HG02884 (cell line): ENCODE measurements around the gene NTN4.
"Not testable (repeated sequence)": the region's sequence is repeated elsewhere in the genome, so short reads cannot be mapped to it uniquely, and the experiment has no call there.

ENCODE experiments used
- ATAC-seq: cut with Tn5 transposase; IDR thresholded peaks from one replicate; pipeline ENCODE4 v1.9.1; 2021; ENCODE audit warnings: mild to moderate bottlenecking, moderate library complexity; ENCODE audit not compliant: unreplicated experiment

The NTN4 gene

GRCh38 chr12:95672166-95672565, 118.4 kb downstream of the NTN4 start:
- ATAC-seq, result no peak

- ATAC-seq, result no peak
Observed at GRCh38 chr12:95671265-95671664, 119.3 kb downstream of the NTN4 start.

GRCh38 chr12:95663525-95663924, 127.0 kb downstream of the NTN4 start:
- no peak for ATAC-seq

GRCh38 chr12:95661360-95661759, 129.2 kb downstream of the NTN4 start:
- ATAC-seq, result no peak

GRCh38 chr12:95658386-95658785, 132.2 kb downstream of the NTN4 start:
- no peak for ATAC-seq

GRCh38 chr12:95654665-95655064, 135.9 kb downstream of the NTN4 start:
- not testable (repeated sequence) for ATAC-seq

GRCh38 chr12:95653771-95654546, 136.6 kb downstream of the NTN4 start:
- ATAC-seq, result no peak

- ATAC-seq, result no peak
Observed at GRCh38 chr12:95651681-95652080, 138.9 kb downstream of the NTN4 start.

- no peak for ATAC-seq
Observed at GRCh38 chr12:95648990-95649791, 141.4 kb downstream of the NTN4 start.

GRCh38 chr12:95646781-95647190, 143.8 kb downstream of the NTN4 start:
- ATAC-seq, result no peak

GRCh38 chr12:95643256-95643655, 147.3 kb downstream of the NTN4 start:
- ATAC-seq, result no peak

- ATAC-seq, result no peak
Observed at GRCh38 chr12:95642583-95642982, 148.0 kb downstream of the NTN4 start.

- ATAC-seq, result no peak
Observed at GRCh38 chr12:95641299-95641952, 149.1 kb downstream of the NTN4 start.

- no peak for ATAC-seq
Observed at GRCh38 chr12:95640516-95640915, 150.0 kb downstream of the NTN4 start.

- no peak for ATAC-seq
Observed at GRCh38 chr12:95637471-95638155, 153.0 kb downstream of the NTN4 start.

GRCh38 chr12:95637010-95637409, 153.6 kb downstream of the NTN4 start:
- ATAC-seq, result no peak

GRCh38 chr12:95634622-95635621, 155.6 kb downstream of the NTN4 start:
- no peak for ATAC-seq

GRCh38 chr12:95633732-95634465, 156.7 kb downstream of the NTN4 start:
- no peak for ATAC-seq

- no peak for ATAC-seq
Observed at GRCh38 chr12:95633049-95633731, 157.4 kb downstream of the NTN4 start.
